DMS114 treated with DMSO at 0.1 percent for 48 hours (cell line): ENCODE measurements around the gene OPN5.

ENCODE experiments used
- DNase-seq: peaks from one replicate; lab custom pipeline; 2025; ENCODE audit not compliant: unreplicated experiment; lab: John Stamatoyannopoulos, UW

The OPN5 gene

DNA sequence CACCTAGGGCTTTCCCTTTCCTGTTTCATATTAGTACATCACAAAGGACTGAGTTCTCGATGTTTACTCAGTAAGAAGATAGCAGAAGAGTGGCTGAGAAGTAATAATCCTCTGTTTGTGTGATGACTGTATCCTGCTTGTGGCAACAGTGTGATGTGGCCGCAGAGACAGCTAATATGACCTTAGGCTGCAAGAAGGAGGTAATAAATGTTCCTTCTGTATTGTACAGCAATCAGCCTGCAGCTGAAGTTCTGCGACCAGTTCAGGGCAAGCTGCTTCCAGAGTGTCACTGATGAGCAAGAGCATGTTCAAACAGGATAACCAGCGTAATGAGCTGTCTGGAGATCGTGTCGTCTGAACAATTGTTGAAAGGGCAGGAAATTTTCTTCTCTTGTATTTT, 70.9 kb downstream of the OPN5 start:
- DNase-seq: no peak

DNA sequence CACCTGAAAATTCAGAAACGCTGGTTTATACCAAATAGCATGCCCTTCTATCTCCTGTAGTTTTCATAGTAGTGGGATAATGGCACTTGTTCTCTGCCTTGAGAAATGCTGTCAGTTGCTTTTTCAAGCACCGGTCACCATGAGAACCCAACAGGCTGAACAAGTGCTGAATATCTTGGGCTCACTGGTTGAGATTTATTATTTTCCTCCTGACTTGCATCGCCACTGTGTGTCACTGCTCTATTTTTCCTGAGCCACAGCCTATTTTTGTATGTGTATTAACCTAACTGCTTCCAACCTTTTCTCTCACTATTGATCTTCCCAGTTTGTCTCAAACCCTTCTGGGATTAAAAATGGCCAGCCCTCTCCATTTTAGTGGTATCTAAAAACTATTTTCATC, 71.9 kb downstream of the OPN5 start:
- no peak for DNase-seq

DNA sequence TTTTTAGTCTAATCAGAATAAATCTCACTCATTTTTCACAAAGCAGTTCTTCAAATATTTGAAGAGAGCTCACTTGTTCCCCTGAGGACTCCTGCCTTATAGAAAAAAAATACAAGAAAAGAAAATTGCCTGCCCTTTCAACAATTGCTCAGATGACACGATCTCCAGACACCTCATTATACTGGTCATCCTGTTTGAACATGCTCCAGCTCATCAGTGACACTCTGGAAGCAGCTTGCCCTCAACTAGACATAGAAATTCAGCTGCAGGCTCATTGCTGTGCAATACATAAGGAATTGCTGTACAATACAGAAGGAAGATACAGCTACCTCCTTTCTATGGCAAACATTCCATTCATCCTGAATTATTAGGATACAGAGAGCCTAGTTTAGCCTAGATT, 73.1 kb downstream of the OPN5 start:
- DNase-seq: no peak

DNA sequence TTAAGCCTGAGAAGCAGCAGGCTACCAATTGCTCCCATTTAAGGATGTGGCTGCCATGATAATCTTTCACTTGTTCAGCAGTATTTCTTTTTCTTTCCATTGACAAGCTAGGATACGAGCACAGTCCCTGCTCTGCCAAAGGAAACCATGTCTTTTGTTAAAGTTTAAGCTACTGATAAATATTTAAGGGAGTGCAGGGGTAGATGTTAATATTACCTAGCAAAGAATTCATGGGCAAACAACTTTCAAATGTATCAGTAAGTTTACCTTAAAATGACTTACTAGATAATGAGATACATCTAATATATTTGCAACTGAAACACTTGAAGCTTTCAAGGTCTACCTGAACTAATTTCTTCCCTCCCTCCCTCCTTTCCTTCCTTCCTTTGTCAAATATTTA, 77.3 kb downstream of the OPN5 start:
- no peak for DNase-seq

DNA sequence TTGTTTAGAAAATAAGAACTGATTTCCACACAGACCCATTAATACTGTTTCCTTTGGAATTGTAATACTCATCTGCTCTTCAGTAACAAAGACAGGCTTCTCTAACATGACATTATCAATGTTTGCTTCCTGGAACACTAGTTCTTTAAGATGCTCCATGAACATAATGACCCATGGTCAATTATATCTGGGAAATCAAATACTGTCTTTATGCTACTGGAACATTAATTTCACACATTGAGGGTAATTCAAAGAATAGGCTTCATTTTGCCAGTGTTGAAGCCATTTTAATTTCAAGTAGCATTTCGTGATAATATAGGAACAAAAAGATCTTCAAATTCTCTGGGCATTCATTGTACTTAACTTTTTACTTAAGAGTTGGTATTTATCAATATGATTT, 80.9 kb downstream of the OPN5 start:
- no peak for DNase-seq

DNA sequence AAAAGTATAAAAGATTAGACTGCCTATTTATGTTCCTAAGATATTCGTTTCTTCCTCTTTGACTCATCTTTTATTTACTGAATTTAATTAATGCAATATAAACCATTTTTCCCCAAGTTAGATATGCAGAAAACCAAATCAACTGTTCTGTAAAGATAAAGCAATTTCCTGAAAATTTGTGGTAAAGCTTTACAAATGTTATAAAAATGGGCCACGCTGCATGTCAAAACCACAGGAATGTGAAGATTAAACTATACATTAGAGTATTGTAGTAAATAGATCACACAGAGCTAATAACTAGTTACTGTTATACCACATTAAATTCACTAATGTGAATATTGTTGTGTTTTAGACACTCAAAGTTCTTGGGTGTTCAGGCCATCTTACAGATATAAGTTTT, 83.4 kb downstream of the OPN5 start:
- DNase-seq: no peak

DNA sequence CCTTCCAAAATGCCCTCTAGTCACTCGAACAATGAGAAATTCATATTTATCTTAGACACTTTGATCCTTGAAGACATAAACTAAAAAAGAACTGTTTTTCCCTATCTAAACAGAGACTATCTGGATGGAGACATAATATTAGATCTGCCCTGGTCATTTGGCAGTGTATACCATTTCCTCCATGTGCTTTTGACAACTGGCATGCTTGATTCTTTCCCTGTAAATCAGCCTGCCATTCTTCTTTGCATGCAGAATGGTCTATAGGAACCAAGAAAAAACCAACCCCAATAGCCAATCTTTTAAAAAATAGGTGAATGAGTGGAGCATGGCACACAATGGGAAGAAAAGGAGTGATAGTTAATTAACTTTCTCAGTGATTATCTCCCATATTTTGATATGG, 93.8 kb downstream of the OPN5 start:
- DNase-seq: no peak
